ENCODE results near the gene XRCC6. TPM values are rescaled to one million over a fixed set of nuclear protein-coding genes. Genes with fewer than 3 reads are reported as not detected.
"Not testable (repeated sequence)": the region's sequence is repeated elsewhere in the genome, so short reads cannot be mapped to it uniquely, and the experiment has no call there.

The XRCC6 gene
- total RNA-seq, 1 experiment from 2014 or later = 588 TPM

DNA sequence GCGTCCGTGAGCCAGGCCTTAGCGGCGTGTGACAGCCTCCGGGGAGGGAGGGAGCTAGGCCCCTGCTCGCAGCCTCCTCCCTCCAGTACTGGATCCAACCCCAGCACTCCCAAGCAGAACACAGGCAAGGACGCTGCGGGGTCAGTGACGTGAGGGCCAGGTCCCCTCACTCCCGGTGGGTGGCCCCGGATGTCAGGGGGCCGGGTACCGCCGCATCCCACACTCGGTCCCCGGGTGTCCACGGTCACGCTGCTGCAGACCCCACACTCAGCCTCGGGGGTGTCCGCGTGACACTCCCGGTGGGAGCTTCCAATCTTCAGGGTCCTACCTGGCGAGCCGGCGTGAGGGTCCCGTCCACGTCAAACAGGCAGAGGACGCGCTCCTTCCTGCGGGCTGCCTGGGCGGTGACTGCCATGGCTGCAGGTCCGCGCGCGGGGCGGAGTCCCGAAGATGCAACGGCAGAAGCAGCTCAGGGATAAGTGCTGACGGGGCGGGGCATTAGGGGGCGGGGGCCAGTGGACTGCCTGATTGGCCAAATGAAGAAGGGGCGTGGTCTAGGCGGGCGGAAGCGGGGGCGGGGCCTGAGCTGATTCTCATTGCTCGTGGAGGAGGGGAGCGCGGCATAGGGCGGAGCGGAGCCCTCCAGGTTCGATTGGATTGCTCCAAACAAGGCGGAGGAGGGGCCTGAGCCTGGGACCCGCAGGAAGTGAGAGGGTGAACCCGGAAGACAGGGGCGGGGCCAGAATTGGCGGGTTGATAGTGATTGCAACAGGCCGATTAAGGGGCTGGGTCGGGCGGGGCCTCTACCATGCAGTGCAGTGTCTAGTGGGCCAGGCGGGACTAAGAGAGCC lies 31.5 kb upstream of the XRCC6 start, which contains the start of gene PMM1 (continued):
- no peak for TF ChIP-seq EZH2 (IDR thresholded peaks at IDR 0.05)
- TF ChIP-seq, protein P1, sequence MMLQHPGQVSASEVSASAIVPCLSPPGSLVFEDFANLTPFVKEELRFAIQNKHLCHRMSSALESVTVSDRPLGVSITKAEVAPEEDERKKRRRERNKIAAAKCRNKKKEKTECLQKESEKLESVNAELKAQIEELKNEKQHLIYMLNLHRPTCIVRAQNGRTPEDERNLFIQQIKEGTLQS (IDR thresholded peaks at IDR 0.05) = no peak
- no peak for TF ChIP-seq ZNF274 (IDR thresholded peaks at IDR 0.05; ENCODE audit: low read depth, low read length)
- TF ChIP-seq EZH2phosphoT487 (IDR thresholded peaks at IDR 0.05; ENCODE audit: borderline replicate concordance) = no peak

DNA sequence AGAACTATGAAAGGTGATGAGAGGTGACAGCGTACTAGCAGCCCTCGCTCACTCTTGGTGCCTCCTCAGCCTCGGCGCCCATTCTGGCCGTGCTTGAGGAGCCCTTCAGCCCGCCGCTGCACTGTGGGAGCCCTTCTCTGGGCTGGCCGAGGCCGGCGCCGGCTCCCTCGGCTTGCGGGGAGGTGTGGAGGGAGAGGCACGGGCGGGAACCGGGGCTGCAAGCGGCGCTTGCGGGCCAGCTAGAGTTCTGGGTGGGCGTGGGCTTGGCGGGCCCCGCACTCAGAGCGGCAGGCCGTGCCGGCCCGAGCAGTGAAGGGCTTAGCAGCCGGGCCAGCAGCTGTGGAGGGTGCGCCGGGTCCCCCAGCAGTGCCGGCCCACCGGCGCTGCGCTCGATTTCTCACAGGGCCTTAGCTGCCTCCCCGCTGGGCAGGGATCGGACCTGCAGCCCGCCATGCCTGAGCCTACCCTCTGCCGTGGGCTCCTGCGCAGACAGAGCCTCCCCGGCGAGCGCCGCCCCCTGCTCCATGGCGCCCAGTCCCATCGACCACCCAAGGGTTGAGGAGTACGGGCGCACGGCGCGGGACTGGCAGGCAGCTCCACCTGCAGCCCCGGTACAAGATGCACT lies 27.6 kb upstream of the XRCC6 start:
- intact Hi-C loops (cut with micrococcal nuclease); H2AFZ ChIP-seq (ENCODE audit: low read depth, low read length, poor library complexity, severe bottlenecking); H3K36me3 ChIP-seq (ENCODE audit: control insufficient read depth in 1 of 2, insufficient read depth in 2 of 2, low read length in 2 of 2); H3K9me3 ChIP-seq (ENCODE audit: control insufficient read depth in 1 of 2, insufficient read depth in 1 of 2, low read depth in 1 of 2, low read length in 2 of 2); BruUV-seq (replicated peaks); H3K4me3 ChIP-seq (replicated peaks in 1 of 2; ENCODE audit: low read depth in 1 of 2, low read length in 2 of 2); H3K9me2 ChIP-seq (ENCODE audit: insufficient read depth); CTCF ChIA-PET; ATAC-seq; DNase-seq (ENCODE audit: low read depth, low spot score); H3K9ac ChIP-seq (ENCODE audit: low read length); H3K27me3 ChIP-seq (ENCODE audit: insufficient read depth, low read length); H3K27ac ChIP-seq (ENCODE audit: low read depth, low read length); H3K4me2 ChIP-seq (ENCODE audit: low read length); RAD21 ChIA-PET (ENCODE audit: low non-redundant PET in 1 of 2, low total read pairs in 2 of 2, uncharacterized antibody in 2 of 2, unreplicated experiment in 2 of 2); H3K79me2 ChIP-seq (ENCODE audit: insufficient read depth, low read length); H4K20me1 ChIP-seq (ENCODE audit: insufficient read depth): not testable (repeated sequence)
- POLR2A ChIA-PET = interaction anchor here (0.9 to 1.3 kb wide), 2 partner anchors 27 to 212 kb away, joined by 4 to 6 read pairs; partner anchors contain the start of genes DESI1, TEF and XRCC6
- H3K4me1 ChIP-seq (ENCODE audit: control insufficient read depth in 1 of 2, insufficient read depth in 2 of 2, low read length in 2 of 2) = peaks cover 9 to 27% of the 10 kb centered on the region in 2 experiments; a peak in 3 of 4 replicates

DNA sequence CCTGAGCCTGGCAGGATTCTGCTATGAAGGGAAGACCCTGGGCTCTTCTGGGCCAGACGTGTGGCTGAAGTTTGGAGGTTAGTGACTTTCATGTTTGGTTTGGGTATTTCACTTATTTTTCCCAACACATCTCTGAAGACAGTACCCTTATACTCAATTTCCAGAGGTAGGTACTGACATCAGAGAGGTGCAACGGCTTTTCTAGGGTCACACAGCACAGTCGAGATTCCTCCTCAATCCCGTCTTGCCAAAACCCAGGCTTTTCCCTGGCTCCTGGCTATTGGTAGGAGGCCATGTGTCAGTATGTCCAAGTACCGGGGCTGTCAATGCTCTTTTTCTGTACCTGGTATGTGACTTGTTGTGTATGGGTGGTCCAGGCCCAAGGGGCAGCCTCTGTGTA lies 25.4 kb upstream of the XRCC6 start:
- Histone ChIP-seq H2AFZ (ENCODE audit: low read depth, low read length, poor library complexity, severe bottlenecking) (no peak overlapping the region), H3K9me3 (ENCODE audit: control insufficient read depth in 1 of 2, insufficient read depth in 1 of 2, low read depth in 1 of 2, low read length in 2 of 2) (no peaks in the 10 kb centered on the region), H3K4me2 (ENCODE audit: low read length) (no peak overlapping the region), H3K27me3 (ENCODE audit: insufficient read depth, low read length) (no peaks in the 10 kb centered on the region), H3K36me3 (ENCODE audit: control insufficient read depth in 1 of 2, insufficient read depth in 2 of 2, low read length in 2 of 2) (peaks cover 0 to 2% of the 10 kb centered on the region in 2 experiments; a peak in 2 of 4 replicates), H3K9me2 (ENCODE audit: insufficient read depth) (no peaks in the 10 kb centered on the region), H3K4me1 (ENCODE audit: control insufficient read depth in 1 of 2, insufficient read depth in 2 of 2, low read length in 2 of 2) (peaks cover 5 to 17% of the 10 kb centered on the region in 2 experiments; a peak in 3 of 4 replicates), H3K79me2 (ENCODE audit: insufficient read depth, low read length) (no peaks in the 10 kb centered on the region), H4K20me1 (ENCODE audit: insufficient read depth) (no peaks in the 10 kb centered on the region), H3K27ac (ENCODE audit: low read depth, low read length) (no peak overlapping the region), H3K4me3 (replicated peaks in 1 of 2; ENCODE audit: low read depth in 1 of 2, low read length in 2 of 2) (no peak overlapping the region), H3K9ac (ENCODE audit: low read length) (no peak overlapping the region)
- no peak for DNase-seq (ENCODE audit: low read depth, low spot score)
- intact Hi-C loops (cut with micrococcal nuclease) = loop anchor here (2.0 to 5.0 kb wide), 2 partner anchors 43 to 193 kb away; no protein-coding TSS in a partner anchor
- no peak for ATAC-seq
- ChIA-PET RAD21 (ENCODE audit: low non-redundant PET in 1 of 2, low total read pairs in 2 of 2, uncharacterized antibody in 2 of 2, unreplicated experiment in 2 of 2) (no interaction called here), POLR2A (no interaction called here), CTCF (no interaction called here)
- TF ChIP-seq, protein P1 (IDR thresholded peaks at IDR 0.05) = no peak
- TF ChIP-seq RAD21 (IDR thresholded peaks at IDR 0.05; ENCODE audit: low read depth) = no peak
- TF ChIP-seq YY1 (IDR thresholded peaks at IDR 0.05; ENCODE audit: extremely low read depth, insufficient replicate concordance, low read depth, low read length) = no peak
- TF ChIP-seq SIN3A (IDR thresholded peaks at IDR 0.05; ENCODE audit: low read depth) = no peak
- TF ChIP-seq EGR1 (IDR thresholded peaks at IDR 0.05; ENCODE audit: low read depth) = no peak
- TF ChIP-seq ZNF274 (IDR thresholded peaks at IDR 0.05; ENCODE audit: low read depth, low read length) = no peak
- TF ChIP-seq POLR2AphosphoS5 (IDR thresholded peaks at IDR 0.05; ENCODE audit: low read depth, low read length) = no peak; the same call in 1 of the 2 replicates
- TF ChIP-seq CEBPB (IDR thresholded peaks at IDR 0.05; ENCODE audit: low read depth) = no peak
- TF ChIP-seq, protein P2, sequence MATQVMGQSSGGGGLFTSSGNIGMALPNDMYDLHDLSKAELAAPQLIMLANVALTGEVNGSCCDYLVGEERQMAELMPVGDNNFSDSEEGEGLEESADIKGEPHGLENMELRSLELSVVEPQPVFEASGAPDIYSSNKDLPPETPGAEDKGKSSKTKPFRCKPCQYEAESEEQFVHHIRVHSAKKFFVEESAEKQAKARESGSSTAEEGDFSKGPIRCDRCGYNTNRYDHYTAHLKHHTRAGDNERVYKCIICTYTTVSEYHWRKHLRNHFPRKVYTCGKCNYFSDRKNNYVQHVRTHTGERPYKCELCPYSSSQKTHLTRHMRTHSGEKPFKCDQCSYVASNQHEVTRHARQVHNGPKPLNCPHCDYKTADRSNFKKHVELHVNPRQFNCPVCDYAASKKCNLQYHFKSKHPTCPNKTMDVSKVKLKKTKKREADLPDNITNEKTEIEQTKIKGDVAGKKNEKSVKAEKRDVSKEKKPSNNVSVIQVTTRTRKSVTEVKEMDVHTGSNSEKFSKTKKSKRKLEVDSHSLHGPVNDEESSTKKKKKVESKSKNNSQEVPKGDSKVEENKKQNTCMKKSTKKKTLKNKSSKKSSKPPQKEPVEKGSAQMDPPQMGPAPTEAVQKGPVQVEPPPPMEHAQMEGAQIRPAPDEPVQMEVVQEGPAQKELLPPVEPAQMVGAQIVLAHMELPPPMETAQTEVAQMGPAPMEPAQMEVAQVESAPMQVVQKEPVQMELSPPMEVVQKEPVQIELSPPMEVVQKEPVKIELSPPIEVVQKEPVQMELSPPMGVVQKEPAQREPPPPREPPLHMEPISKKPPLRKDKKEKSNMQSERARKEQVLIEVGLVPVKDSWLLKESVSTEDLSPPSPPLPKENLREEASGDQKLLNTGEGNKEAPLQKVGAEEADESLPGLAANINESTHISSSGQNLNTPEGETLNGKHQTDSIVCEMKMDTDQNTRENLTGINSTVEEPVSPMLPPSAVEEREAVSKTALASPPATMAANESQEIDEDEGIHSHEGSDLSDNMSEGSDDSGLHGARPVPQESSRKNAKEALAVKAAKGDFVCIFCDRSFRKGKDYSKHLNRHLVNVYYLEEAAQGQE (IDR thresholded peaks at IDR 0.05; ENCODE audit: low read depth) = no peak
- TF ChIP-seq CBX3 (IDR thresholded peaks at IDR 0.05; ENCODE audit: low read depth) = no peak
- TF ChIP-seq ZFX (IDR thresholded peaks at IDR 0.05) = no peak
- no TSS peak for BruUV-seq (replicated peaks)
